Stimulated activated CD4-positive, alpha-beta T cell treated with anti-CD3 and anti-CD28 coated beads, Interleukin-4, amount 100 ng/mL, for 24 hours (primary cell): ENCODE results near the gene KIF19.
"Not testable (repeated sequence)": the region's sequence is repeated elsewhere in the genome, so short reads cannot be mapped to it uniquely, and the experiment has no call there.

ENCODE experiments used
- DNase-seq: peaks from one replicate; pipeline ENCODE4 v3.0.0-alpha.2; 2020

Gene KIF19, protein sequence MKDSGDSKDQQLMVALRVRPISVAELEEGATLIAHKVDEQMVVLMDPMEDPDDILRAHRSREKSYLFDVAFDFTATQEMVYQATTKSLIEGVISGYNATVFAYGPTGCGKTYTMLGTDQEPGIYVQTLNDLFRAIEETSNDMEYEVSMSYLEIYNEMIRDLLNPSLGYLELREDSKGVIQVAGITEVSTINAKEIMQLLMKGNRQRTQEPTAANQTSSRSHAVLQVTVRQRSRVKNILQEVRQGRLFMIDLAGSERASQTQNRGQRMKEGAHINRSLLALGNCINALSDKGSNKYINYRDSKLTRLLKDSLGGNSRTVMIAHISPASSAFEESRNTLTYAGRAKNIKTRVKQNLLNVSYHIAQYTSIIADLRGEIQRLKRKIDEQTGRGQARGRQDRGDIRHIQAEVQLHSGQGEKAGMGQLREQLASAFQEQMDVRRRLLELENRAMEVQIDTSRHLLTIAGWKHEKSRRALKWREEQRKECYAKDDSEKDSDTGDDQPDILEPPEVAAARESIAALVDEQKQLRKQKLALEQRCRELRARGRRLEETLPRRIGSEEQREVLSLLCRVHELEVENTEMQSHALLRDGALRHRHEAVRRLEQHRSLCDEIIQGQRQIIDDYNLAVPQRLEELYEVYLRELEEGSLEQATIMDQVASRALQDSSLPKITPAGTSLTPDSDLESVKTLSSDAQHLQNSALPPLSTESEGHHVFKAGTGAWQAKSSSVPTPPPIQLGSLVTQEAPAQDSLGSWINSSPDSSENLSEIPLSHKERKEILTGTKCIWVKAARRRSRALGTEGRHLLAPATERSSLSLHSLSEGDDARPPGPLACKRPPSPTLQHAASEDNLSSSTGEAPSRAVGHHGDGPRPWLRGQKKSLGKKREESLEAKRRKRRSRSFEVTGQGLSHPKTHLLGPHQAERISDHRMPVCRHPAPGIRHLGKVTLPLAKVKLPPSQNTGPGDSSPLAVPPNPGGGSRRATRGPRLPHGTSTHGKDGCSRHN

DNA sequence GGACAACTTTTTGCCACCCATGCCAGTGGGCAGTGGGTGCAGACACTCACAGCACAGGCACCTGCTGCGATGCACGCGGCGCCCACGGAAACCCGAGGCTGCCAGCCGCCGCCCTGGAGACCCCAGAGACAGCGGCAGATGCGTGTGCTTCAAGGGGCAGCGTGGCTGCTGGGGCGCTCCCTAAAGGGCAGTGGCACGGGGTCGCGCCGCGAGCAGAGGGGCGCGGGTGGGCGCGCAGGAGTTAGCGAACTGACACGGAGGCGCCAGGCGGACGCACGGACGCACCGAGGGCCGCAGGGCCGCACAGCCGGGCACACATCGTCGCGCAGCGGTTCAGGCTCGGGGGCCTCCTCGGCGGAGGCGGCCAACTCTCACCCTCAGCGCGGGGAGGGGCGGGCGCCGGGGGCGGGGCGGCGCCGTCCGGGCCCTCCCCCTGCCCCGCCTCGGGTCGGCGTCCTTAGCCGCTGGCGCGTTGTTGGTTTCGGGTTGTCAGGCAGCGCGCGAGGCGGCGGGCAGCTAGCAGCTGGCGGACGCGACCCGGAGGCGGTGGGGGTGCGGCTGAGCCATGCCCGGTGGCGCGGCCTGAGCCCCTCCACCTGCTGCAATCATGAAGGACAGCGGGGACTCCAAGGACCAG lies at the start of gene KIF19:
Gene KIF19 (plus strand): TSS at position 484 of the 637 bp plus-strand sequence. CDS start 124 bp downstream, at position 608.
- DNase-seq: peak; percentile 43

DNA sequence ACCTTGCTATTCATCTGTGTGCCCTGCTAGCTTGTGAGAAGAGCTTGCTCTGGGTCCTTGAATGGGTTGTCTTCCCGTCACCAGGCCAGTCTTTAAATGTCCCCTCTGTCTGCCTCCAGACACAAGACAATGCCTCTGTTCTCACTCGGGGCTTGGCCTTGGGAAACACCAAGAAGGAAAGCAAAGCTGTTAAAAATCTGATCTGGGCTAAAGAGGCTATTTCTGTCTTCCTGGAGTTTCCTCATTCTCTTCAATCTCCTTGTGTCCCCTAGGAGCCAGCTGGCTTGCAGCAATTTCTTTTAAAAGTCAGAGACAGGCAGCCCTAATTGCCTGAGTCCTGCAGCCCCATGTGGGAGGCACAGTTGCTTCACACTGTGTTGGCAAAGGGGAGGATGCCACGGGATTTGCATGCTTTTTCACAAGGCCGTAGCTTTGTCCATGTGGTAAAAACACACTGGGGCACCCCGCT lies 49.5 kb upstream of the KIF19 start:
- no peak for DNase-seq

DNA sequence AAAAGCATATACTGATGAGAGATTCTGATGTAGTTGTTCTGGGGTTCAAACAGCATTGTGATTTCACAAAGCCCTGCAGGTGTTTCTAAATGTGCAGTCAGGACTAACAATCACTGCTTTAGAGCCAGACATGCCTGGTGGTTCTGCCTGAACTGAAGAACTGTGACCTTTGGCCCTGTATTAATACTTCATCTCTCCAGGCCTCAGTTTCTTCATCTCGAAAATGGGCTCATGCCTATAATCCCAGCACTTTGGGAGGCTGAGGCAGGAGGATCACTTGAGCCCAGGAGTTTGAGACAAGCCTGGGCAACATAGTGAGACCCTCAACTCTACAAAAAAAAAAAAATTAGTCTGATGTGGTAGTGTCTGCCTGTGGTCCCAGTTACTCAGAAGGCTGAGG lies 48.1 kb upstream of the KIF19 start:
- no peak for DNase-seq

DNA sequence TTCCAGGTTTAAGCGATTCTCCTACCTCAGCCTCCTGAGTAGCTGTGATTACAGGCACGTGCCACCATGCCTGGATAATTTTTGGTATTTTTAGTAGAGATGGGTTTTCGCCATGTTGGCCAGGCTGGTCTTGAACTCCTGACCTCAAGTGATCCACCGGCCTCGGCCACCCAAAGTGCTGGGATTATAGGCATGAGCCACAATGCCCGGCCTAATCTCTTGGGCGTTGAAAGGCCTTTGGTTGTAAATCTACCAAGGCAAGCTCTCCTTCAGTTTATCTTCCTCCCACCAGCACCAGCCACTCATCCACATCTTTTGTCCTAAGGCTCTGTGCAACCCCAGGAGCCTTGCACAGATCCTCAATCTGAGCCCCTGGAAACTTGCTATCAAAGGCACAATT lies 46.4 kb upstream of the KIF19 start:
- not testable (repeated sequence) for DNase-seq

DNA sequence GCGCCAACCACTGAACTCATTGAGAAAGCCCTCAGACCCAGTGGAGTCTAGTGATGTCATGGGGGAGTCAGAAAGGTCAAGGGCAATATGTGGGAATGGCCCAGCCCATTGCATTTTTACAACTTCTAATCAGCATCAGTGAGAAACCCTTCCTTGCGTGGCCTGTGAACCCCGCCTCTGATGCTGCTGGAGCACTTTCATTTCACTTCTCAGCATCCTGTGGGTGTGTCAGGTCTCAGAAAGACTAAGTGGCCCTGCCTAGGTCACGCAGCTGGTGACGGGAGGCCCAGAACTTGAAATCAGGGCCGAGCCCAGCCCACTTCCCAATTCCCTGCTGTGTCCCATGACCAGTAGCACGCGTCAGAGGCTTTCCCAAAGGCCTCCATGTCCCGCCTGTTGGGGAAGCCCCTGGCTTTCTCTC lies 45.9 kb upstream of the KIF19 start:
- peak; percentile 65 for DNase-seq

DNA sequence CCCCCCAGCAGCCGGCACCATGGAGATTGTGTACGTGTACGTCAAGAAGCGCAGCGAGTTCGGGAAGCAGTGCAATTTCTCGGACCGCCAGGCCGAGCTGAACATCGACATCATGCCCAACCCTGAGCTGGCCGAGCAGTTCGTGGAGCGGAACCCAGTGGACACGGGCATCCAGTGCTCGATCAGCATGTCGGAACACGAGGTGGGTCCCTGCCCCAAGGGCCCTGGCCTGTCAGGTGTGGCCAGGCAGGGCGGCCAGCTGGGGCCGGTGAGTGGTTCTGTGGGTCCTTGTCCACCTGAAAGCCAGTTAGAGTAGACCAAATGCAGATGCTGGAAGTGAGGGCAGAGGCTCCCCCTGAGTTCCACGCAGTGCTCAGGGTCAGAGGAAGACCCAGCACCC lies 44.2 kb upstream of the KIF19 start:
- DNase-seq: no peak

DNA sequence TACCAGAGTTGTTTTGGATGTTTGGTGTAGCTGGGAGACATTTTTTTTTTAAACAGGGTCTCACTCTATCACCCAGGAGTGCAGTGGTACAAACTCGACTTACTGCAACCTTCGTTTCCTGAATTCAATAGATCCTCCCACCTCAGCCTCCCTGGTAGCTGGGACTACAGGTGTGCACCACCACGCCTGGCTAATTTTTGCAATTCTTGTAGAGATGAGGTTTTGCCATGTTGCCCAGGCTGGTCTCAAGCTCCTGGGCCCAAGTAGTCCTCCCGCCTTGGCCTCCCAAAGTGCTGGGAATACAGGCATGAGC lies 43.8 kb upstream of the KIF19 start:
- DNase-seq: not testable (repeated sequence)

DNA sequence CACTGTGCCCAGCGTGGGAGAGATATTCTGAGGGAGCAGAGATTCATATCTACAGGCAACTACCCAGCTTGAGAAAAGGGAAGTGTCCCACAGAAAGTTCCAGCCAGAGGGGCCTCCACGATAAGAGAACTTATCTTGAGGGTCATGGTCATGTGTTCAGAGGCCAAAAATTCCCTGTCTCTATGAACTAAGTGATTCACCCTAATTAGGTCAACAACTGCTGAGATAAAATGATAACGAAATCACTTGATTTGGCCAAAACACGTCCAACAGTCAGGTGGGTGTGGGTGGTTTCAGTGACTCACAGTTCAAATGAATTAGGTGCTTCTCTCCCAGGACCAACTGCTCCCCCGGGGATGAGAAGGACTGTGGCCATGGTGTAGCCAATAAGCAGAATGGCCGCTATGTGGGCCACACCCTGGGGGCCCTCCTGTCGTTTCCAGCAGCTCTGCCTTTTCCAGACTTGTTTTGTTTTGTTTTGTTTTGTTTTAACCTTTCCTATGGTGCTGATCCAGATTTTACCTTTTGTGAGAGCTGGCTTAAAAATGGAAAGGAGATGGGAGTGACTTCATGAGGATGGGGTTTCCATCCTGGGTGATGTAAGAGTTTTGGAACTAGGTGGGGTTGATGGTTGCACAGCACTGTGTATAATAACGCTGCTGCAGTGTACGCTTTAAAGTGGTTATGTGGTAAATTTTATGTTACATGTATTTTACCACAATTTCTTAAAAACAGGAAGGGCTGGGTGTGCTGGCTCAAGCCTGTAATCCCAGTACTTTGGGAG lies 43.2 kb upstream of the KIF19 start:
- DNase-seq: peak; percentile 71

DNA sequence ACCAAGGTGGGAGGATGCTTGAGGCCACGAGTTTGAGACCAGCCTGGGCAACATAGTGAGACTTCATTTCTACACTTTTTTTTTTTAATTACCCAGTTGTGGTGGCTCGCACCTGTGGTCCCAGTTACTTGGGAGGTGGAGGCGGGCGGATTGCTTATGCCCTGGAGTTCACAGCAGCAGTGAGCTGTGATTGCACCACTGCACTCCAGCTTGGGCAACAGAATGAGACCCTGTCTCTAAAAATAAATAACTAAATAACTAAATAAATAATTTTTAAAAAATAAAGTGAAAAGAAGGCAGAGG lies 42.7 kb upstream of the KIF19 start:
- no peak for DNase-seq

DNA sequence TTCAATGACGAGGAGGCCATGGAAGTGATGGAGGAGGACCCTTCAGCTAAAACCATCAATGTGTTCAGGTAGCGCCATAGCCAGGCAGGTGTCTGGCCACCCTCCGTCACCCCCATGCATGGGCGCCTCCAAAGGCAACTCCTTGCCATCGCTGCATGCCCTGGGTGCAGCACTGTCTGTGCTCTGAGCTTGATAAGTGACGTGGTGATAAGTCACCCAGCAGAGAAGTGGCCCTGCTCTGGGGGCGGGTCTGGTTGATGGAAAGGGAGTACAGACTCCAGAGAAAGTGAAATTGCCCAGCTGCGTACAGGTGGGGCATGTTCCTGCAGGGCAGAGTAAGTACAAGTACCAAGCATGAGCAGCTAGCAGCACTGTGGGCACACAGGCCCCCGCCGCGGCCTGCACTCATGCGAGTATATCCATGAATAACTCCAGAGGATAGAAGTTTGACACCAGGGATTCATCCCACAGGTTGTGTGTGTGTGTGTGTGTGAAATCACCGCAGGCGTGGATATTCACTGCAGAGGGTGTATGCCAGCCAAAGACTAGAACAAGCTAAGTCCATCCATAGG lies 38.9 kb upstream of the KIF19 start:
- DNase-seq: no peak

DNA sequence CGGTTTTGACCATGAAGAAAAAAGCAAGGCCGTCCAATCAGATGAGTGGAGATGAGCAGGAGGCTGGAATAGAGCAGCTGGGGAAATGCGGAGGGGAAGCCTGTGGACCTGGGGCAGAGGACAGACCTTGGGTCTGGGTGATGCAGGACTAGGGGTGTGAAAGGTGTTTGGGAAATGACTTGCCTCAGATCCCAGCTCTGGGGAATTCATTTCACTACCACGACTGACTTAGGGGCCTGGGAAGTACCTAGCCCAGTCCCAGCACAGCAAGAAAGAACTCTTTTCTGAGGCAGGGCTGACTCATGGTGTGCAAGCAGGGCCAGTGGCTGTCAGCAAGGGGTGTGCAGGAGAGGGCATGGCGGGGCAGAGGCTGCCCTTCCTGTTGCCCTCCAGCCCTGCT lies 37.2 kb upstream of the KIF19 start:
- DNase-seq: peak; percentile 24

DNA sequence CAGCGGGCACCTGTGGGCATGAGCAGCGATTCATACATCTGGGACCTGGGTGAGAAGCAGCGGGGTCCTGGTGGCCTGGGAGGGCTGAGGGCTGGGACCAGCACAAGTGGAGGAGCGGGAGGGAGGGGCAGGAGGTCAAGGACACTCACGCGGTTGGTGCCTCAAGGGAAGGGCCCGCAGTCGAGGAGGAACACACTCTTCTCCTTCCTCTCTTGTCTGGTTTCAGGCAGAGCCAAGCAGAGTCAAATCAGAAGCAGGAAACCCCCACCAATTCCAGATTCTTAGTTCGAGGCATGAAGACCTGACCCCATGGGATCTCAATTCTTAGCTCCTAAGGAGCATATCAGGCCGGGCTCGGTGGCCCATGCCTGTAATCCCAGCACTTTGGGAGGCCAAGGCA lies 36.3 kb upstream of the KIF19 start:
- no peak for DNase-seq

DNA sequence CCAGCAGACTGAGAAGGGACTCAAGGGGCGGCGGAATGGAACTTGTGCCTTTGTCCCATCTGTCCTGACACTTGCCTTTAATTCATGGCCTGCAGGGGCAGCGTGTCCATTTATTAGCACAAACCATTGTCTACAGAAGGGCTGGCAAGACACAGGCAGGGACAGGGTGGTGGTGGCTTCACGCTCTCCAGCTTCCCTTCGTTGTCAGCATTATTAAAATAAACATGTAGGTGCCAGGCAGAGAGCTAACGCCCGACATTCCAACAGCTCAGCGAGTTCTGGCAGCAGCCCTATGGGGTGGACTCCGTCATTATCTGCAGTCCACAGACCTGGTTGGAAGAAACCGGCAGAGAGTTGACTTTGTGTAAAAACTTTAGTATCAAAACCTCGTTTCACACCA lies 35.7 kb upstream of the KIF19 start:
- no peak for DNase-seq

DNA sequence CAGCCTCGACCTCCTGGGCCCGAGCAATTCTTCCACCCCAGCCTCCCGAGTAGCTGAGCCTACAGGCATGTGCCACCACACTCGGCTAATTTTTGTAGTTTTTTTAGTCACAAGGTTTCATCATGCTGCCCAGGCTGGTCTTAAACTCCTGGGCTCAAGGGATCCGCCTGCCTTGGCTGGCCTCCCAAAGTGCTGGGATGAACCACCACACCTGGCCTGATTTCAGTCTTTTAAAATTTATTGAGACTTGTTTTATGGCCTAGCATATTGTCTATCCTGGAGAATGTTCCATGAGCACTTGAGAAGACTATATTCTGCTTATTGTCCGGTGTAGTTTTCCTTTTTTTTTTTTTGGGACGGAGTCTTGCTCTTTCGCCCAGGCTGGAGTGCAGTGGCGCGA lies 33.5 kb upstream of the KIF19 start:
- no peak for DNase-seq

DNA sequence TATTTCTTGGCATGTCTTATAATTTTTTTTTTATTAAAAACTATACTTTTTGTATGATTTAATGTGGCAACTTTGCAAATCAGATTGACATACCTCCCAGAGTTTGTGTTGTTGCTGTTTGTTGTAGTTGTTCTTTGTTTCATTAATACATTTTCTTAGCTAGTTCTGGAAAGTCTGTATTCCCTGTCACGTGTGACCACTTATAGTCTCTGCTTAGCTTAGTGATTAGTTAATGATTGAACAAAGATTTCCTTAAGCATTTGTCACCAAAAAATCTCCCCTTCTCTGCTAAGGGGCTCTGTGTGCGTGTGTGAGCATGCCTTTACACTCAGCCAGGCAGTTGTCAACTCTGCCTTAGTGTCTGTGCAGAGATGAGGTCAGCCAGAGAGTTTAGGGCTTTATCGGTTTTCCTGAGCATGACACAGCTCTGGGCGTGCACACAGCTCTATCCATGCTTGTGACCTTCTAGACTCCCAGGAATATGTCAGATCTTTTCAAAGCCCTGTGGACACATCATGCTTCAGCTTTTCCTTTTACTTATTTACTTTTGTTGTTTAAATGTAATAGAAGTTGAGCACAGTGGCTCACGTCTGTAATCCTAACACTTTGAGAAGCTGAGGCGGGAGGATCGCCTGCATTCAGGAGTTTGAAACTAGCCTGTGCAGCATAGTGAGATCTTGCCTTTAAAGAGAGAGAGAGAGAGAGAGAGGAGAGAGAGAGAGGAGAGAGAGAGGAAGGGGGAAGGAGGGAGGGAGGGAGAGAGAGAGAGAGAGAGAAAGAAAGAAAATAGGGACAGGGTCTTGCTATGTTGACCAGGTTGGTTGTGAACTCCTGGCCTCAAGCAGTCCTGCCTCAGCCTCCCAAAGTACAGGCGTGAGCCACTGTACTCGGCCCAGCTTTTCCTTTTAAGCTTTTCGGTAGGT lies 30.1 kb upstream of the KIF19 start:
- no peak for DNase-seq

DNA sequence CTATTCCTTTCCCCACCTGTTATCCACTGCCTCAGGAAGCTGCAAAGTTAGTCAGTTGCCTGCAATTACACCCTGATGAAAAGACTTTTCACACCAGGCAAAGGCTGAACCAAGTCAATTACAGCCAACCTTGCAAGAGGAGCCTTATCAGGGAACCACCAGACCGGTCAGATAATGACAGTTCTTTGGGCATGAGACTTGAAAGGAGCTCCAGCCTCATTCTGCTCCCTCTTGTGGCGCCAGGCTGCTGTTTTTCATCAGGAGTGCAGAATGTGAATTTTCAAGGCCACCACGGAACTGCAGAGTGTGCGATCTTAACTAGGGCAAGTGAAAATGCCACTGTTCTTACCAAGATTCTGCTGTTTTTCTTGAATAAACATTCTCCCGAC lies 29.5 kb upstream of the KIF19 start:
- peak; percentile 20 for DNase-seq

DNA sequence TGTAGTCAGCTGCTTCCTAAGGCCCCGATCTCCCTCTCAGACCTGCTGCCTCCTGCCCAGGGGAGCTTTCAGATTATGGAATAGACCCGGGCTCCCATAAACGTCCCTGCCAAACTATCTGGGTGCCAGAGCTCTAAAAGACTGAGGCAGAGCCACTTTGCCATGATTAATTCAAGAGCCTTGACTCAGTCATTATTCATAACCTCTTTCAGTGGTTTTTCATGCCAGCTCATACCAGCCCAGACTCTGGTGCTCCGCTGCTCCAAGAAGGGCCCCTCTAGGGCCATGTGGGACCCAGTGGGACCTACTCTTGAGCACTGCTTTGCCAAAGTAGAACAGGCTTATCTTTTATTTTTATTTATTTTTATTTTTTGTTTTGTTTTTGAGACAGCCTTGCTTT lies 28.1 kb upstream of the KIF19 start:
- peak; percentile 48 for DNase-seq

DNA sequence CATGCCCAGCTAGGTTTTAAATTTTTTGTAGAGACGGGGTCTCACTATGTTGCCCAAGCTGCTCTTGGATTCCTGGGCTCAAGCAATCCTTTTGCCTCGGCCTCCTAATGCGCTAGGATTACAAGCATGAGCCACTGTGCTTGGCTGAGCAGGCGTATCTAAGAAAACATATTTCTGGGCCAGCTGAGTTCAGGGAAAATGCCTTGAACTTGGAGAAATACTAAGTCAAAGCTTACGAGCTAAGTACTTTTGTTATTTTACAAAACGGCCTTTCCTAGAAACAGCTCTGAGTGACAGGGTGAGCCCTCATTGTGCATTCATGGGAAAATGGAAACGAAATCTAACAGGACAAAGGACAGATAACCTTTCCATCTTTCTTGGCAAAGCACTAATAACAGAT lies 27.2 kb upstream of the KIF19 start:
- no peak for DNase-seq

DNA sequence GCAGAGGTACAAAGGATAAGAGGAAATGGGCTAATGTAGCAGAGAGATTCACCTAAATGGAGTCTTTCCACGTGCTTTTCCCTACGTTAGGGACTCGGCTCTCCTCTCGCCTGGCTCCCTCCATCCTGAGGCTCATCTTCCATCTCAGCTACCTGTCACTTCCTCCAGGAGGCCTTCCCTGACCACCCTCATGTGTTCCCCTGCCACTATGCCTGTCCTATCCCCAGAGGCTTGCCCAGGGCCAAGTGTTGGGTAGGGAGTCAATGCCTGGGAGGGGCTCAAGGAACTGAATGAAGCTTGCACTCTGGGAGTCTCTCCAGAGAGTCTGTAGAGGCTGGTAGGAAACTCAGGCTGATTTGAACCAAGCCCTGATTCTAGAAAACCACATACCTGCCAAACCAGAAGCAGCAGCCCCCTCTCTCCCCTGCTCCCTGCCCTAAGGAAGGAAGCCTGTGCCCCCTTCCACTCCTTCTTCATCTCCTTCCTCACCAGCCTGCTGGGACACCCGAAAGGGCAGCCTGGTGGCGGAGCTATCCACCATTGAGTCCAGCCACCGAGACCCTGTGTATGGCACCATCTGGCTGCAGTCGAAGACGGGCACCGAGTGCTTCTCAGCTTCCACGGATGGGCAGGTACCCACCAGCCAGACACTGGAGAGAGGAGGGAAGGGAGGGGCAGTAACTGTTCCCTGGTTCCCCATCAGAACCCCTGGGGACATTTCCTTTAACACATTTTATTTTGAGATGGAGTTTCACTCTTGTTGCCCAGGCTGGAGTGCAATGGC lies 26.6 kb upstream of the KIF19 start:
- DNase-seq: no peak

DNA sequence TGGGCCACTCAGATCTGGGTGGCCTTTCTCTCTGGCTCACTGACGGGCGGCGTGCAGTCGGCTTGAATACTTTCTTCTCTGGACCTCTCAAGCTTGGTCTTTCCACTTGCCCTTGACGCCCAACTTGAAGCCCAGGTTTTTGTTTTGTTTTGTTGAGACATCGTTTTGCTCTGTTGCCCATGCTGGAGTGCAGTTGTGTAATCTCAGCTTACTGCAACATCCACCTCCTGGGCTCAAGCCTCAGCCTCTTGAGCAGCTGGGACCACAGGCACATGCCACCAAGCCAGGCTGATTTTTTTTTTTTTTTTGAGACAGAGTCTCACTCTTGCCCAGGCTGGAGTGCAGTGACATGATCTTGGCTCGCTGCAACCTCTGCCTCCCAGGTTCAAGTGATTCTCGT lies 22.7 kb upstream of the KIF19 start:
- DNase-seq: no peak
